PC-9 (cell line): Measurements from ENCODE around the gene VRK1.

Source experiments
- EZH2 ChIP-seq: fragments of 200-600 bp; sonication (generic); IDR thresholded peaks from 2 replicates; pipeline ENCODE4 v1.8.0; 2017; ENCODE audit warnings: antibody characterized with exemption, low read depth
- TF ChIP-seq, protein P1 (sequence below): fragments of 200-600 bp; sonication (generic); conservative IDR thresholded peaks from 2 replicates; pipeline ENCODE4 v1.6.1; 2017; ENCODE audit warnings: mixed run types, antibody characterized with exemption, mild to moderate bottlenecking, moderate library complexity

GRCh38 chr14:96790186-96790585, 7.0 kb upstream of the VRK1 start:
- TF ChIP-seq, protein P1, sequence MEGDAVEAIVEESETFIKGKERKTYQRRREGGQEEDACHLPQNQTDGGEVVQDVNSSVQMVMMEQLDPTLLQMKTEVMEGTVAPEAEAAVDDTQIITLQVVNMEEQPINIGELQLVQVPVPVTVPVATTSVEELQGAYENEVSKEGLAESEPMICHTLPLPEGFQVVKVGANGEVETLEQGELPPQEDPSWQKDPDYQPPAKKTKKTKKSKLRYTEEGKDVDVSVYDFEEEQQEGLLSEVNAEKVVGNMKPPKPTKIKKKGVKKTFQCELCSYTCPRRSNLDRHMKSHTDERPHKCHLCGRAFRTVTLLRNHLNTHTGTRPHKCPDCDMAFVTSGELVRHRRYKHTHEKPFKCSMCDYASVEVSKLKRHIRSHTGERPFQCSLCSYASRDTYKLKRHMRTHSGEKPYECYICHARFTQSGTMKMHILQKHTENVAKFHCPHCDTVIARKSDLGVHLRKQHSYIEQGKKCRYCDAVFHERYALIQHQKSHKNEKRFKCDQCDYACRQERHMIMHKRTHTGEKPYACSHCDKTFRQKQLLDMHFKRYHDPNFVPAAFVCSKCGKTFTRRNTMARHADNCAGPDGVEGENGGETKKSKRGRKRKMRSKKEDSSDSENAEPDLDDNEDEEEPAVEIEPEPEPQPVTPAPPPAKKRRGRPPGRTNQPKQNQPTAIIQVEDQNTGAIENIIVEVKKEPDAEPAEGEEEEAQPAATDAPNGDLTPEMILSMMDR: no peak
- TF ChIP-seq EZH2: no peak
